Kidney (tissue), 22 donors: ENCODE data around the gene BCL2L1. TPM values are rescaled to one million over a fixed set of nuclear protein-coding genes. Genes with fewer than 3 reads are reported as not detected.

Source experiments
- DNase-seq, 5 donors: peaks; one replicate each; pipeline ENCODE4 v3.0.0-alpha.2; 2013 to 2020
- FAIRE-seq: peaks from 2 replicates; lab custom pipeline; 2012; peaks lifted over from hg19 to GRCh38; lab: Jason Lieb, UNC
- H3K27ac ChIP-seq, 2 donors: one replicate each; pipeline ENCODE4 v1.7.0; 2013; ENCODE audit warnings: low read depth in 2 of 2, low read length in 2 of 2, inconsistent platforms in 1 of 2
- H3K27me3 ChIP-seq: one replicate; pipeline ENCODE4 v1.7.1; 2013; ENCODE audit warnings: low read length, inconsistent platforms; ENCODE audit not compliant: control insufficient read depth, insufficient read depth
- H3K36me3 ChIP-seq, 3 donors: one replicate each; pipeline versions ENCODE4 v1.7.0 to v1.7.1; 2013; ENCODE audit warnings: low read length in 3 of 3, control low read depth in 1 of 3, inconsistent platforms in 1 of 3; ENCODE audit not compliant: insufficient read depth in 3 of 3, control insufficient read depth in 2 of 3
- H3K4me1 ChIP-seq, 3 donors: one replicate each; pipeline versions ENCODE4 v1.7.0 to v1.7.1; 2013; ENCODE audit warnings: low read length in 3 of 3, inconsistent platforms in 1 of 3, low read depth in 1 of 3; ENCODE audit not compliant: control insufficient read depth in 2 of 3, insufficient read depth in 2 of 3
- H3K4me3 ChIP-seq, 3 donors: one replicate each; pipeline versions ENCODE4 v1.7.0 to v1.8.1; 2013; ENCODE audit warnings: low read length in 3 of 3, control low read depth in 1 of 3, inconsistent platforms in 1 of 3
- H3K9ac ChIP-seq, 3 donors: one replicate each; pipeline versions ENCODE4 v1.7.0 to v1.7.1; 2013; ENCODE audit warnings: low read length in 3 of 3, control low read depth in 1 of 3, inconsistent platforms in 1 of 3
- H3K9me3 ChIP-seq, 3 donors: one replicate each; pipeline versions ENCODE4 v1.7.0 to v1.7.1; 2013; ENCODE audit warnings: low read length in 3 of 3, control low read depth in 1 of 3, inconsistent platforms in 1 of 3; ENCODE audit not compliant: control insufficient read depth in 2 of 3, insufficient read depth in 1 of 3
- CTCF ChIP-seq: IDR thresholded peaks from 3 replicates; pipeline ENCODE4 v1.5.1; 2012; ENCODE audit warnings: mild to moderate bottlenecking, moderate library complexity, borderline replicate concordance; ENCODE audit not compliant: insufficient read depth; ENCODE audit errors: extremely low read depth
- intact Hi-C: fragments of 100-400 bp; cut with DNase I; formaldehyde crosslinking; loops from one replicate; pipeline ENCODE4 v1.11.1; 2022
- long read RNA-seq, 10 donors: library from polyadenylated mRNA in 1 of 10; unstranded in 1 of 10; transcript quantifications; one replicate each; pipeline ENCODE4 v2.0.0 and lab custom pipeline, GENCODE V29; 2021 to 2026
- polyA plus RNA-seq: library from polyadenylated mRNA; stranded (reverse); fragments of 350-450 nt; fragmentation: Illumina TruSeq; extraction: RNeasy Lipid Tissue Mini Kit (QIAGEN cat#74804); gene quantifications from one replicate; pipeline ENCODE4 v1.2.3, GENCODE V29; 2014; ENCODE audit warnings: low read depth, low replicate concordance; ENCODE audit not compliant: insufficient read depth
- total RNA-seq: library from RNA; stranded (reverse); fragmentation: NEBNext Ultra II Directional; extraction: Animal tissue kit (Norgen Biotek cat#: 25700); gene quantifications from one replicate; pipeline ENCODE4 v1.2.1, GENCODE V29; 2021
- donor health status: control.
- donor health status: control.
- donor health status: control.
- donor health status: control.
- donor health status: control.
- donor health status: DM: yes; HTN: yes; CAD: no.
- donor health status: Normal renal cell carcinoma (clear cell type).

BCL2L1 gene
- 139 TPM for total RNA-seq
- polyA plus RNA-seq = 132 TPM
- long read RNA-seq, donor 1, transcript BCL2L1-203 (2 exons, 2,578 nt) = major isoform, 7 of 102 reads
- long read RNA-seq, donor 1, transcript BCL2L1-201 (3 exons, 2,610 nt) = major isoform, 7 of 102 reads
- long read RNA-seq, donor 1, partial matches to known transcripts = 66 of 102 reads
- long read RNA-seq, donor 1, other reads (novel, unspliced or antisense) = 17 of 102 reads
- long read RNA-seq, donor 2, transcript BCL2L1-201 (3 exons, 2,610 nt) = major isoform, 9 of 17 reads
- long read RNA-seq, donor 2, partial matches to known transcripts = 0 of 17 reads
- long read RNA-seq, donor 2, other reads (novel, unspliced or antisense) = 0 of 17 reads
- long read RNA-seq, donor 3, transcript BCL2L1-201 (3 exons, 2,610 nt) = major isoform, 6 of 61 reads
- long read RNA-seq, donor 3, partial matches to known transcripts = 34 of 61 reads
- long read RNA-seq, donor 3, other reads (novel, unspliced or antisense) = 13 of 61 reads
- long read RNA-seq, donor 4, transcript BCL2L1-201 (3 exons, 2,610 nt) = major isoform, 11 of 16 reads
- long read RNA-seq, donor 4, partial matches to known transcripts = 0 of 16 reads
- long read RNA-seq, donor 4, other reads (novel, unspliced or antisense) = 0 of 16 reads
- long read RNA-seq, donor 5, partial matches to known transcripts = 0 of 2 reads
- long read RNA-seq, donor 5, other reads (novel, unspliced or antisense) = 0 of 2 reads
- long read RNA-seq, donor 6, transcript BCL2L1-201 (3 exons, 2,610 nt) = major isoform, 6 of 8 reads
- long read RNA-seq, donor 6, partial matches to known transcripts = 0 of 8 reads
- long read RNA-seq, donor 6, other reads (novel, unspliced or antisense) = 0 of 8 reads
- long read RNA-seq, donor 7, transcript BCL2L1-203 (2 exons, 2,578 nt) = minor isoform, 6 of 74 reads
- long read RNA-seq, donor 7, transcript BCL2L1-201 (3 exons, 2,610 nt) = major isoform, 16 of 74 reads
- long read RNA-seq, donor 7, partial matches to known transcripts = 0 of 74 reads
- long read RNA-seq, donor 7, other reads (novel, unspliced or antisense) = 51 of 74 reads
- long read RNA-seq, donor 8, transcript BCL2L1-201 (3 exons, 2,610 nt) = minor isoform, 9 of 20 reads
- long read RNA-seq, donor 8, transcript BCL2L1-203 (2 exons, 2,578 nt) = major isoform, 10 of 20 reads
- long read RNA-seq, donor 8, partial matches to known transcripts = 0 of 20 reads
- long read RNA-seq, donor 8, other reads (novel, unspliced or antisense) = 0 of 20 reads
- long read RNA-seq, donor 9, transcript BCL2L1-203 (2 exons, 2,578 nt) = major isoform, 10 of 18 reads
- long read RNA-seq, donor 9, transcript BCL2L1-201 (3 exons, 2,610 nt) = minor isoform, 5 of 18 reads
- long read RNA-seq, donor 9, partial matches to known transcripts = 0 of 18 reads
- long read RNA-seq, donor 9, other reads (novel, unspliced or antisense) = 0 of 18 reads
- long read RNA-seq, donor 10, transcript BCL2L1-203 (2 exons, 2,578 nt) = minor isoform, 8 of 32 reads
- long read RNA-seq, donor 10, transcript BCL2L1-208 (3 exons, 894 nt) = minor isoform, 5 of 32 reads
- long read RNA-seq, donor 10, transcript BCL2L1-201 (3 exons, 2,610 nt) = major isoform, 17 of 32 reads
- long read RNA-seq, donor 10, partial matches to known transcripts = 0 of 32 reads
- long read RNA-seq, donor 10, other reads (novel, unspliced or antisense) = 0 of 32 reads

- Histone ChIP-seq H3K9ac (peak within 1 kb of the TSS; percentile 79 to 97 (median 87)), H3K4me3 (peak within 1 kb of the TSS; percentile 75 to 85 (median 76)), H3K9me3 (no peaks in the 10 kb centered on the region), H3K36me3 (peaks cover 0 to 7% (median 0%) of the 10 kb centered on the region in 3 donors), H3K27ac (peak within 1 kb of the TSS; percentile 98 to 99), H3K4me1 (peaks cover 4 to 26% (median 20%) of the 10 kb centered on the region in 3 donors), H3K27me3 (no peaks in the 10 kb centered on the region)
- DNase-seq (peak; percentile 85 to 96 (median 92)), FAIRE-seq (no peak)
- peak; percentile 45 for TF ChIP-seq CTCF
- intact Hi-C loops = loop anchor here (5.0 kb wide), 2 partner anchors 40 to 55 kb away; no protein-coding TSS in a partner anchor
These were observed at the start of gene BCL2L1 for GRCh38 chr20:31722257-31723068. Gene BCL2L1 (minus strand): TSS chr20:31722868. CDS start chr20:31722218, 650 bp downstream.

GRCh38 chr20:31770243-31770642 is 47.6 kb upstream of the BCL2L1 start:
- no peak for TF ChIP-seq CTCF
- H3K4me3 ChIP-seq = no peak overlapping the region

More at GRCh38 chr20:31770243-31770642, 47.6 kb upstream of the BCL2L1 start:
- Histone ChIP-seq H3K9me3 (no peaks in the 10 kb centered on the region), H3K36me3 (peaks cover 0 to 2% (median 0%) of the 10 kb centered on the region in 3 donors), H3K27ac (no peak overlapping the region), H3K27me3 (no peaks in the 10 kb centered on the region), H3K9ac (no peak overlapping the region), H3K4me1 (no peaks in the 10 kb centered on the region)
- DNase-seq = no peak
- intact Hi-C loops = no loop called here
- FAIRE-seq = no peak
